ENCODE results near the gene TRIO. TPM values are rescaled to one million over a fixed set of nuclear protein-coding genes. Genes with fewer than 3 reads are reported as not detected.

Gene TRIO
- total and polyA plus RNA-seq, 2 of the 8 experiments (the other 6 are each of a cell fraction or from before 2014, with no cell fraction given): 35.1 to 69.1 TPM

DNA sequence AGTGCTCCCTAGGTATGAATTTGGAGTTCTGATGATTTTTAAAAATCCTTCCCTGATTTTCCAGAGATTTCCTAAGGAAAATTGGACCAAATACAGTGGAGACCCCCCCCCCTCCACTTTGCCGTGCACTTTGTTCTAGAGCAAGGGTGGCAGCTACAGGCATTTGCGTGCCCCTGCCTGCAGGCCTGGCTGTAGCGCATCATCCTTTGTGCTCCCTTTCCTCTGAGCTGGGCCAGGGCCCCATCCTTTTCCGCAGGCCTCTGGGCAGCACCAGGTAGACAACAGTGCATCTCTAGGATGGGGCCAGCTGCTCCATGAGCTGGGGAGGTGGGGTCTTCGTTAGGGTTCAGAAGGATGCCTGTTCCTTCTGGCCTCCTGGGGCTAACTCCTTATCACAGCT lies 39.6 kb downstream of the TRIO start:
- POLR2A ChIA-PET (ENCODE audit: partially characterized antibody): interaction anchor here (0.7 to 1.2 kb wide), 2 partner anchors 39 to 88 kb away, joined by 4 read pairs; partner anchors contain the start of gene TRIO
- H2BK20ac ChIP-seq (ENCODE audit: low read length): no peak overlapping the region

More for the DNA sequence above, 39.6 kb downstream of the TRIO start:
- no peak overlapping the region for H3K4ac ChIP-seq (replicated peaks; ENCODE audit: insufficient read length, low read depth, low read length)
- H3K4me2 ChIP-seq (ENCODE audit: insufficient read depth in 1 of 2, low read depth in 2 of 2, low read length in 2 of 2): no peak overlapping the region
- 72% methylated on average over 5 of the region's 5 CpGs; no CpG with 5 or more reads in 1 of the 2 experiments for WGBS, 2 experiments (ENCODE audit: extremely low coverage in 1 of 2, insufficient coverage in 1 of 2, insufficient read length in 1 of 2, insufficient replicate concordance in 2 of 2, low coverage in 1 of 2, low lambda C conversion rate in 2 of 2, missing lambda C conversion rate in 1 of 2)
- H3K36me3 ChIP-seq (ENCODE audit: control insufficient read depth in 2 of 4, insufficient read depth in 4 of 4, low read length in 3 of 4): no peaks in the 10 kb centered on the region
- CTCF ChIA-PET (ENCODE audit: partially characterized antibody): interaction anchor here (0.6 to 1.5 kb wide), 9 partner anchors 10 to 466 kb away, joined by 3 to 7 read pairs (median 3); no protein-coding TSS in a partner anchor
- no peak overlapping the region for H2BK5ac ChIP-seq (ENCODE audit: low read depth, low read length)
- no peak overlapping the region for H4K5ac ChIP-seq (ENCODE audit: insufficient read length, low read depth, low read length)
- no peak overlapping the region for H2BK120ac ChIP-seq (replicated peaks; ENCODE audit: low read depth, low read length)
- no peak for DNase-seq (ENCODE audit: low read depth in 1 of 2, low spot score in 2 of 2)
- H3K9ac ChIP-seq (replicated peaks in 1 of 4; ENCODE audit: extremely low read depth in 1 of 4, low read depth in 3 of 4, low read length in 3 of 4): no peak overlapping the region
- H3K23me2 ChIP-seq (ENCODE audit: low read depth, low read length): no peaks in the 10 kb centered on the region
- no peak overlapping the region for H4K91ac ChIP-seq (replicated peaks; ENCODE audit: insufficient read length, low read length)
- no peak overlapping the region for H3K4me3 ChIP-seq (ENCODE audit: extremely low read depth in 1 of 4, insufficient read depth in 2 of 4, low read depth in 3 of 4, low read length in 4 of 4)
- H3K4me1 ChIP-seq (replicated peaks in 1 of 4; ENCODE audit: control insufficient read depth in 3 of 4, insufficient read depth in 4 of 4, low read length in 3 of 4): peaks cover 13 to 26% (median 19%) of the 10 kb centered on the region in 4 experiments
- H3K9me3 ChIP-seq (ENCODE audit: insufficient read depth in 2 of 2, low read depth in 1 of 2, low read length in 1 of 2): no peaks in the 10 kb centered on the region
- no peak for FAIRE-seq
- H3K14ac ChIP-seq (ENCODE audit: insufficient read length): no peak overlapping the region
- no peak overlapping the region for H3K56ac ChIP-seq (replicated peaks; ENCODE audit: insufficient read length, low read depth, low read length)
- no peak overlapping the region for H2BK15ac ChIP-seq (ENCODE audit: low read length)
- no peak overlapping the region for H3K18ac ChIP-seq (ENCODE audit: extremely low read depth, low read length)
- peaks cover 10% of the 10 kb centered on the region for H3K79me1 ChIP-seq (ENCODE audit: low read depth, low read length)
- H2AK5ac ChIP-seq (ENCODE audit: low read depth, low read length): no peak overlapping the region
- H3K27me3 ChIP-seq (replicated peaks in 1 of 4; ENCODE audit: control insufficient read depth in 3 of 4, extremely low read depth in 1 of 4, insufficient read depth in 3 of 4, low read length in 3 of 4): no peaks in the 10 kb centered on the region
- H2AFZ ChIP-seq (ENCODE audit: low read length): no peak overlapping the region
- H3K23ac ChIP-seq (ENCODE audit: insufficient read length): no peak overlapping the region
- H4K20me1 ChIP-seq (replicated peaks in 1 of 2; ENCODE audit: control insufficient read depth in 1 of 2, insufficient read depth in 2 of 2, low read length in 2 of 2): peaks cover 36 to 47% of the 10 kb centered on the region in 2 experiments
- no peak overlapping the region for H4K8ac ChIP-seq (ENCODE audit: extremely low read depth, insufficient read depth, low read length)
- H3K79me2 ChIP-seq (ENCODE audit: control insufficient read depth in 1 of 2, insufficient read depth in 2 of 2, low read length in 2 of 2): peaks cover 3 to 95% of the 10 kb centered on the region in 2 experiments; a peak in 3 of 4 replicates
- no peak for TF ChIP-seq CREB1 (IDR thresholded peaks at IDR 0.05)
- no peak for TF ChIP-seq KDM4A (IDR thresholded peaks at IDR 0.05; ENCODE audit: low read depth, low read length, severe bottlenecking)
- no peak for TF ChIP-seq BACH1 (IDR thresholded peaks at IDR 0.05; ENCODE audit: low read length)
- no peak for TF ChIP-seq SAP30 (IDR thresholded peaks at IDR 0.05; ENCODE audit: insufficient read depth, insufficient replicate concordance, low read length)
- no peak for TF ChIP-seq SP1 (IDR thresholded peaks at IDR 0.05; ENCODE audit: low read depth, low read length)
- TF ChIP-seq CHD1 (IDR thresholded peaks at IDR 0.05; ENCODE audit: low read depth, low read length): no peak
- no peak for TF ChIP-seq GABPA (IDR thresholded peaks at IDR 0.05; ENCODE audit: borderline replicate concordance, insufficient read depth, low read length)
- no peak for TF ChIP-seq ZNF274 (IDR thresholded peaks at IDR 0.05; ENCODE audit: borderline replicate concordance, extremely low read depth, low read length)
- no peak for TF ChIP-seq BRCA1 (IDR thresholded peaks at IDR 0.05; ENCODE audit: low read depth, low read length)
- no peak for TF ChIP-seq JUN (IDR thresholded peaks at IDR 0.05; ENCODE audit: low read depth, low read length)
- no peak overlapping the region for H2BK12ac ChIP-seq (ENCODE audit: low read depth, low read length)
- H3K27ac ChIP-seq (ENCODE audit: low read depth, low read length): no peak overlapping the region
